RWPE2 (cell line): ENCODE data around the gene OBI1.

Experiments
- ATAC-seq: fragments of 200-7000 bp; cut with Tn5 transposase; 3 replicates; pipeline ENCODE4 v1.9.1; 2021; ENCODE audit warnings: low read depth
- DNase-seq: peaks from one replicate; pipeline ENCODE4 v3.0.0-alpha.2; 2020; ENCODE audit warnings: low spot score
- H3K27ac ChIP-seq: fragments of 450-650 bp; 2 replicates; pipeline ENCODE4 v1.5.1; 2017; ENCODE audit warnings: mild to moderate bottlenecking; ENCODE audit not compliant: poor library complexity, severe bottlenecking
- H3K27me3 ChIP-seq: fragments of 250-450 bp; sonication (Bioruptor Pico); 2 replicates; pipeline ENCODE4 v1.5.1; 2021; ENCODE audit warnings: mild to moderate bottlenecking, moderate library complexity; ENCODE audit not compliant: insufficient read depth, poor library complexity, severe bottlenecking
- H3K36me3 ChIP-seq: fragments of 250-450 bp; sonication (Bioruptor Pico); 2 replicates; pipeline ENCODE4 v1.5.1; 2020; ENCODE audit warnings: low read depth, mild to moderate bottlenecking, moderate library complexity
- H3K4me1 ChIP-seq: fragments of 250-450 bp; sonication (Bioruptor Pico); 2 replicates; pipeline ENCODE4 v1.5.1; 2021; ENCODE audit warnings: mild to moderate bottlenecking, moderate library complexity; ENCODE audit not compliant: insufficient read depth, poor library complexity, severe bottlenecking
- H3K4me3 ChIP-seq: fragments of 250-450 bp; sonication (Bioruptor Pico); 2 replicates; pipeline ENCODE4 v1.5.1; 2021; ENCODE audit warnings: mild to moderate bottlenecking, moderate library complexity; ENCODE audit not compliant: severe bottlenecking
- H3K9me3 ChIP-seq: fragments of 250-450 bp; sonication (Bioruptor Pico); 2 replicates; pipeline ENCODE4 v1.5.1; 2021; ENCODE audit warnings: mild to moderate bottlenecking, moderate library complexity; ENCODE audit not compliant: severe bottlenecking
- CTCF ChIP-seq: fragments of 450-650 bp; IDR thresholded peaks from one replicate; pipeline ENCODE4 v1.5.1; 2017; ENCODE audit warnings: mild to moderate bottlenecking, moderate library complexity; ENCODE audit not compliant: poor library complexity, severe bottlenecking

OBI1 gene

GRCh38 chr13:78592584-78592983 is 66.4 kb downstream of the OBI1 start:
- Histone ChIP-seq H3K27me3 (peaks cover 95% of the 10 kb centered on the region), H3K4me1 (no peaks in the 10 kb centered on the region), H3K4me3 (no peak overlapping the region), H3K27ac (no peak overlapping the region), H3K36me3 (no peaks in the 10 kb centered on the region), H3K9me3 (no peaks in the 10 kb centered on the region)
- ATAC-seq (no peak), DNase-seq (no peak)
- no peak for TF ChIP-seq CTCF

GRCh38 chr13:78589206-78589605 is 69.7 kb downstream of the OBI1 start:
- no peak for ATAC-seq
- no peaks in the 10 kb centered on the region for H3K36me3 ChIP-seq
- DNase-seq, result no peak
- no peaks in the 10 kb centered on the region for H3K4me1 ChIP-seq
- H3K9me3 ChIP-seq, result no peaks in the 10 kb centered on the region
- H3K27me3 ChIP-seq, result peaks cover 94% of the 10 kb centered on the region
- no peak for TF ChIP-seq CTCF
- no peak overlapping the region for H3K27ac ChIP-seq
- no peak overlapping the region for H3K4me3 ChIP-seq

- ATAC-seq, result no peak
- Histone ChIP-seq H3K27me3 (peaks cover 85% of the 10 kb centered on the region), H3K36me3 (no peaks in the 10 kb centered on the region), H3K4me3 (no peak overlapping the region), H3K4me1 (no peaks in the 10 kb centered on the region), H3K27ac (no peak overlapping the region), H3K9me3 (no peaks in the 10 kb centered on the region)
- no peak for DNase-seq
- no peak for TF ChIP-seq CTCF
These were observed 71.6 kb downstream of the OBI1 start for GRCh38 chr13:78587395-78587794.

GRCh38 chr13:78586706-78587105 is 72.2 kb downstream of the OBI1 start:
- no peak overlapping the region for H3K27ac ChIP-seq
- H3K36me3 ChIP-seq, result no peaks in the 10 kb centered on the region
- ATAC-seq (no peak), DNase-seq (no peak)
- no peaks in the 10 kb centered on the region for H3K9me3 ChIP-seq
- no peak overlapping the region for H3K4me3 ChIP-seq
- no peak for TF ChIP-seq CTCF
- H3K27me3 ChIP-seq, result peaks cover 82% of the 10 kb centered on the region
- H3K4me1 ChIP-seq, result no peaks in the 10 kb centered on the region

- H3K4me1 ChIP-seq, result no peaks in the 10 kb centered on the region
- H3K4me3 ChIP-seq, result no peak overlapping the region
- H3K36me3 ChIP-seq, result no peaks in the 10 kb centered on the region
- no peak overlapping the region for H3K27ac ChIP-seq
- ATAC-seq, result no peak
- H3K27me3 ChIP-seq, result peaks cover 13% of the 10 kb centered on the region
- no peak for DNase-seq
- no peaks in the 10 kb centered on the region for H3K9me3 ChIP-seq
- no peak for TF ChIP-seq CTCF
These were observed 82.7 kb downstream of the OBI1 start for GRCh38 chr13:78576261-78576660.
